ENCODE results near the gene CXorf49. TPM values are rescaled to one million over a fixed set of nuclear protein-coding genes. Genes with fewer than 3 reads are reported as not detected.
"Not testable (repeated sequence)": the region's sequence is repeated elsewhere in the genome, so short reads cannot be mapped to it uniquely, and the experiment has no call there.

The CXorf49 gene
- total RNA-seq, 1 donor from 2014 or later: not detected

- H3K27ac Mint-ChIP-seq (ENCODE audit: unreplicated experiment); H3K27me3 Mint-ChIP-seq (ENCODE audit: low read depth); H3K36me3 Mint-ChIP-seq (ENCODE audit: low read depth); DNase-seq (ENCODE audit: low spot score); H3K9me3 Mint-ChIP-seq (ENCODE audit: low read depth); H3K4me1 Mint-ChIP-seq (ENCODE audit: low read depth); H3K4me3 Mint-ChIP-seq (ENCODE audit: unreplicated experiment): not testable (repeated sequence)
These were observed 19.6 kb downstream of the CXorf49 start for GRCh38 chrX:71698299-71699022.

DNA sequence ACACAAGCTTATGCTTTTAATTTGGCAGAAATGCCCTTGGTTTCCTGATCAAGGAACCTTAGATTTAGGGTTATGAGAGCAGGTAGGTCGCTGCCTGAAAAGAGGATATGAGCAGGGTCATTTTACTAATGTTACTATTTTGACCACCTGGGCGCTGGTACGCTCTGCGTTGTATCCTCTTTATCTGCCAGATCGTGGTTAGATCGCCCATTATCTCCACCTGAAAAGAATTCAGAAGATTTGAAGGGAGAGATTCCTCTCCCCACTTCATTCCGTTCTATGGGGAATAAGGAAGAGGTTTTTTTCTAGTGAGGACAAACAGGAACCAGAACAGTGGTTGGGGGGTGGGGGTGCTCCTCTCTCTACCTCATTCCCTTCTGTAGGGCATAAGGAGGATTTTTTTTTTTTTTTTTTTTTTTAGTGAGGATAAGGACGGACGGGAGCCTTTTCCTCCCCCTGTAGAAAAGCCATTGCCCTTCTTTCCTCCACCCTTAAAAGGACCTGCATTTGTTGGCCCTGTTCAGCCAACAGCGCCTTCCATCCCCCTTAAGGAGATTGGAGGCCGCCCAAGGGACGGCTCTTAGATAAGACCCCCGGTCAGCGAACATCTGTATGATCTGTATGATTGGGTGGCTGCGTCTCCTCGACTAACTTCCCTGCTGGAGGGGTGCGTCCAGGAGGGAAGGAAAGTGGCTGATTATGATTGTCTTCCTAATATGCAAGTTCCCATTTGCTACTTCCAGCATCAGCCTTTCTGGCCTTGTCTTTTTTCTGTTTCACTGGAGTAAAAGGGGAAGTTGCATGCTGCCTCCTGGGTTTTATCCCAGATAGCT is 20.4 kb downstream of the CXorf49 start:
- not testable (repeated sequence) for H3K27ac Mint-ChIP-seq (ENCODE audit: unreplicated experiment); H3K4me3 Mint-ChIP-seq (ENCODE audit: unreplicated experiment); H3K27me3 Mint-ChIP-seq (ENCODE audit: low read depth); H3K9me3 Mint-ChIP-seq (ENCODE audit: low read depth); H3K4me1 Mint-ChIP-seq (ENCODE audit: low read depth); H3K36me3 Mint-ChIP-seq (ENCODE audit: low read depth); DNase-seq (ENCODE audit: low spot score)

GRCh38 chrX:71696641-71697465 is 21.2 kb downstream of the CXorf49 start:
- H3K4me1 Mint-ChIP-seq (ENCODE audit: low read depth); H3K36me3 Mint-ChIP-seq (ENCODE audit: low read depth); H3K9me3 Mint-ChIP-seq (ENCODE audit: low read depth); H3K27ac Mint-ChIP-seq (ENCODE audit: unreplicated experiment); H3K27me3 Mint-ChIP-seq (ENCODE audit: low read depth); DNase-seq (ENCODE audit: low spot score); H3K4me3 Mint-ChIP-seq (ENCODE audit: unreplicated experiment): not testable (repeated sequence)

GRCh38 chrX:71679575-71680207 is 38.4 kb downstream of the CXorf49 start:
- no peaks in the 10 kb centered on the region for H3K36me3 Mint-ChIP-seq (ENCODE audit: low read depth)
- peaks cover 16% of the 10 kb centered on the region for H3K9me3 Mint-ChIP-seq (ENCODE audit: low read depth)
- H3K27me3 Mint-ChIP-seq (ENCODE audit: low read depth): no peaks in the 10 kb centered on the region
- peak; percentile 33 for DNase-seq (ENCODE audit: low spot score)
- H3K4me3 Mint-ChIP-seq (ENCODE audit: unreplicated experiment): no peak overlapping the region
- TF ChIP-seq, protein P1, sequence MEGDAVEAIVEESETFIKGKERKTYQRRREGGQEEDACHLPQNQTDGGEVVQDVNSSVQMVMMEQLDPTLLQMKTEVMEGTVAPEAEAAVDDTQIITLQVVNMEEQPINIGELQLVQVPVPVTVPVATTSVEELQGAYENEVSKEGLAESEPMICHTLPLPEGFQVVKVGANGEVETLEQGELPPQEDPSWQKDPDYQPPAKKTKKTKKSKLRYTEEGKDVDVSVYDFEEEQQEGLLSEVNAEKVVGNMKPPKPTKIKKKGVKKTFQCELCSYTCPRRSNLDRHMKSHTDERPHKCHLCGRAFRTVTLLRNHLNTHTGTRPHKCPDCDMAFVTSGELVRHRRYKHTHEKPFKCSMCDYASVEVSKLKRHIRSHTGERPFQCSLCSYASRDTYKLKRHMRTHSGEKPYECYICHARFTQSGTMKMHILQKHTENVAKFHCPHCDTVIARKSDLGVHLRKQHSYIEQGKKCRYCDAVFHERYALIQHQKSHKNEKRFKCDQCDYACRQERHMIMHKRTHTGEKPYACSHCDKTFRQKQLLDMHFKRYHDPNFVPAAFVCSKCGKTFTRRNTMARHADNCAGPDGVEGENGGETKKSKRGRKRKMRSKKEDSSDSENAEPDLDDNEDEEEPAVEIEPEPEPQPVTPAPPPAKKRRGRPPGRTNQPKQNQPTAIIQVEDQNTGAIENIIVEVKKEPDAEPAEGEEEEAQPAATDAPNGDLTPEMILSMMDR (IDR thresholded peaks at IDR 0.05): no peak
- H3K4me1 Mint-ChIP-seq (ENCODE audit: low read depth): no peaks in the 10 kb centered on the region
- H3K27ac Mint-ChIP-seq (ENCODE audit: unreplicated experiment): no peak overlapping the region

- H3K27ac Mint-ChIP-seq (ENCODE audit: unreplicated experiment); H3K4me1 Mint-ChIP-seq (ENCODE audit: low read depth); H3K36me3 Mint-ChIP-seq (ENCODE audit: low read depth); H3K27me3 Mint-ChIP-seq (ENCODE audit: low read depth); DNase-seq (ENCODE audit: low spot score); H3K4me3 Mint-ChIP-seq (ENCODE audit: unreplicated experiment): not testable (repeated sequence)
- H3K9me3 Mint-ChIP-seq (ENCODE audit: low read depth): peaks cover 16% of the 10 kb centered on the region
These were observed 40.9 kb downstream of the CXorf49 start for GRCh38 chrX:71677195-71677594.

DNA sequence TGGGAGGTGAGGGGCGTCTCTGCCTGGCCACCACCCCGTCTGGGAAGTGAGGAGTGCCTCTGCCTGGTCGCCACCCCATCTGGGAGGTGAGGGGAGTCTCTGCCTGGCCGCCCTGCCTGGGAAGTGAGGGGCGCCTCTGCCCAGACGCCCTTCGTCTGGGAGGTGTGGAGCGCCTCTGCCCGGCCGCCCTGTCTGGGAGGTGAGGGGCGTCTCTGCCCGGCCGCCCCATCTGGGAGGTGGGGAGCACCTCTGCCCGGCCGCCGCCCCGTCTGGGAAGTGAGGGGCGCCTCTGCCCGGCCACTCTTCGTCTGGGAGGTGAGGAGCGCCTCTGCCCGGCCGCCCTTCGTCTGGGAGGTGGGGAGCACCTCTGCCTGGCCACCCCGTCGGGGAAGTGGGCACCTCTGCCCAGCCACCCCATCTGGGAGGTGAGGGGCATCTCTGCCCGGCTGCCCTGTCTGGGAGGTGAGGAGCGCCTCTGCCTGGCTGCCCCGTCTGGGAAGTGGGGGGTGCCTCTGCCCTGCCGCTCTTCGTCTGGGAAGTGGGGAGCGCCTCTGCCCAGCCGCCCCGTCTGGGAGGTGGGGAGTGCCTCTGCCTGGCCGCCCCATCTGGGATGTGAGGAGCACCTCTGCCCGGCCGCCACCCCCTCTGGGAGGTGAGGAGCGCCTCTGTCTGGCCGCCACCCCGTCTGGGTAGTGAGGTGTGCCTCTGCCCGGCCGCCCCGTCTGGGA is 41.9 kb downstream of the CXorf49 start:
- not testable (repeated sequence) for H3K4me3 Mint-ChIP-seq (ENCODE audit: unreplicated experiment); H3K27me3 Mint-ChIP-seq (ENCODE audit: low read depth); H3K27ac Mint-ChIP-seq (ENCODE audit: unreplicated experiment); H3K36me3 Mint-ChIP-seq (ENCODE audit: low read depth); H3K4me1 Mint-ChIP-seq (ENCODE audit: low read depth)
- H3K9me3 Mint-ChIP-seq (ENCODE audit: low read depth): peaks cover 10% of the 10 kb centered on the region
- DNase-seq (ENCODE audit: low spot score): peak; percentile 88

- not testable (repeated sequence) for H3K36me3 Mint-ChIP-seq (ENCODE audit: low read depth); H3K4me3 Mint-ChIP-seq (ENCODE audit: unreplicated experiment); H3K27ac Mint-ChIP-seq (ENCODE audit: unreplicated experiment); H3K27me3 Mint-ChIP-seq (ENCODE audit: low read depth); H3K4me1 Mint-ChIP-seq (ENCODE audit: low read depth); H3K9me3 Mint-ChIP-seq (ENCODE audit: low read depth)
- peak; percentile 83 for DNase-seq (ENCODE audit: low spot score)
These were observed 42.4 kb downstream of the CXorf49 start for GRCh38 chrX:71675636-71676035.
